H9 (cell line): ENCODE results near the gene CXCL1. TPM values are rescaled to one million over a fixed set of nuclear protein-coding genes. Genes with fewer than 3 reads are reported as not detected.

ENCODE experiments used
- DNase-seq: peaks from one replicate; pipeline ENCODE4 v3.0.0-alpha.2; 2017
- H2AFZ ChIP-seq: one replicate; pipeline ENCODE4 v1.6.1; 2013; ENCODE audit warnings: mild to moderate bottlenecking, low read length, control low read depth, moderate library complexity
- H2AK5ac ChIP-seq: 2 replicates; pipeline ENCODE4 v1.6.1; 2013; ENCODE audit warnings: low read length, control low read depth, mixed read lengths; ENCODE audit not compliant: insufficient read length
- H2BK120ac ChIP-seq: one replicate; pipeline ENCODE4 v1.6.1; 2013; ENCODE audit warnings: low read depth, mild to moderate bottlenecking, low read length, control low read depth, inconsistent platforms; ENCODE audit not compliant: poor library complexity, severe bottlenecking
- H2BK12ac ChIP-seq: 2 replicates; pipeline ENCODE4 v1.6.1; 2013; ENCODE audit warnings: low read length, control low read depth, mixed read lengths, low read depth; ENCODE audit not compliant: insufficient read length
- H2BK15ac ChIP-seq: 2 replicates; pipeline ENCODE4 v1.6.1; 2013; ENCODE audit warnings: low read depth, low read length, control low read depth
- H2BK20ac ChIP-seq: one replicate; pipeline ENCODE4 v1.6.1; 2013; ENCODE audit warnings: low read depth, mild to moderate bottlenecking, low read length, control low read depth, inconsistent platforms; ENCODE audit not compliant: poor library complexity, severe bottlenecking
- H2BK5ac ChIP-seq: 2 replicates; pipeline ENCODE4 v1.6.1; 2013; ENCODE audit warnings: low read length, control low read depth, mixed read lengths; ENCODE audit not compliant: insufficient read length
- H3K14ac ChIP-seq: 2 replicates; pipeline ENCODE4 v1.6.1; 2013; ENCODE audit warnings: low read length, control low read depth; ENCODE audit not compliant: insufficient read depth
- H3K18ac ChIP-seq: 2 replicates; pipeline ENCODE4 v1.6.1; 2013; ENCODE audit warnings: low read depth, mild to moderate bottlenecking, mixed read lengths, low read length, control low read depth; ENCODE audit not compliant: insufficient read length
- H3K23ac ChIP-seq: 2 replicates; pipeline ENCODE4 v1.6.1; 2013; ENCODE audit warnings: low read length, control low read depth, mixed read lengths, low read depth; ENCODE audit not compliant: insufficient read length
- H3K23me2 ChIP-seq: 2 replicates; pipeline ENCODE4 v1.6.1; 2013; ENCODE audit warnings: low read depth, mild to moderate bottlenecking, mixed read lengths, low read length, control low read depth; ENCODE audit not compliant: insufficient read length, poor library complexity, severe bottlenecking
- H3K27ac ChIP-seq: 2 replicates; pipeline ENCODE4 v1.5.1; 2013; ENCODE audit warnings: low read length, control low read depth, mixed read lengths, low read depth; ENCODE audit not compliant: insufficient read length
- H3K27me3 ChIP-seq: 2 replicates; pipeline ENCODE4 v1.6.1; 2013; ENCODE audit warnings: low read length, control low read depth, inconsistent platforms; ENCODE audit not compliant: insufficient read depth
- H3K4ac ChIP-seq: 2 replicates; pipeline ENCODE4 v1.6.1; 2013; ENCODE audit warnings: low read depth, mild to moderate bottlenecking, control low read depth, inconsistent platforms, low read length, moderate library complexity
- H3K4me1 ChIP-seq: 2 replicates; pipeline ENCODE4 v1.6.1; 2013; ENCODE audit warnings: low read length, control low read depth, inconsistent platforms; ENCODE audit not compliant: insufficient read depth
- H3K4me2 ChIP-seq: 2 replicates; pipeline ENCODE4 v1.6.1; 2013; ENCODE audit warnings: low read length, control low read depth, mixed read lengths; ENCODE audit not compliant: insufficient read length, insufficient read depth
- H3K56ac ChIP-seq: 2 replicates; pipeline ENCODE4 v1.6.1; 2013; ENCODE audit warnings: low read depth, mild to moderate bottlenecking, mixed read lengths, low read length, control low read depth; ENCODE audit not compliant: insufficient read length
- H3K79me1 ChIP-seq: 2 replicates; pipeline ENCODE4 v1.6.1; 2013; ENCODE audit warnings: low read depth, mild to moderate bottlenecking, moderate library complexity, low read length, control low read depth, inconsistent platforms; ENCODE audit not compliant: insufficient read depth, poor library complexity, severe bottlenecking
- H3K79me2 ChIP-seq: 2 replicates; pipeline ENCODE4 v1.6.1; 2013; ENCODE audit warnings: low read length, control low read depth, inconsistent platforms; ENCODE audit not compliant: insufficient read depth
- H3K9ac ChIP-seq: 2 replicates; pipeline ENCODE4 v1.6.1; 2013; ENCODE audit warnings: low read length, control low read depth, mixed read lengths; ENCODE audit not compliant: insufficient read length; ENCODE audit errors: extremely low read depth
- H3K9me3 ChIP-seq: one replicate; pipeline ENCODE4 v1.6.1; 2013; ENCODE audit warnings: low read depth, low read length, inconsistent platforms; ENCODE audit not compliant: control insufficient read depth
- H3T11ph ChIP-seq: one replicate; pipeline ENCODE4 v1.6.1; 2013; ENCODE audit warnings: mild to moderate bottlenecking, low read length, control low read depth, inconsistent platforms
- H4K20me1 ChIP-seq: one replicate; pipeline ENCODE4 v1.6.1; 2013; ENCODE audit not compliant: control insufficient read depth, insufficient read length, insufficient read depth
- H4K5ac ChIP-seq: 2 replicates; pipeline ENCODE4 v1.6.1; 2013; ENCODE audit warnings: low read depth, mild to moderate bottlenecking, mixed read lengths, low read length, control low read depth; ENCODE audit not compliant: insufficient read length
- H4K8ac ChIP-seq: replicated peaks from 2 replicates; pipeline ENCODE4 v1.6.1; 2013; ENCODE audit warnings: low read length, control low read depth, mixed read lengths, low read depth; ENCODE audit not compliant: insufficient read length
- H4K91ac ChIP-seq: 2 replicates; pipeline ENCODE4 v1.6.1; 2013; ENCODE audit warnings: low read depth, mild to moderate bottlenecking, moderate library complexity, mixed read lengths, low read length, control low read depth; ENCODE audit not compliant: insufficient read length
- H3K27ac Mint-ChIP-seq, 3 experiments: 2 replicates in 2 of 3; 3 replicates in 1 of 3; pipeline ENCODE4 v1.8.0; 2020 to 2021; ENCODE audit warnings: mixed read lengths in 3 of 3, mild to moderate bottlenecking in 1 of 3, moderate library complexity in 1 of 3
- H3K27me3 Mint-ChIP-seq: 2 replicates; pipeline ENCODE4 v1.8.0; 2021; ENCODE audit warnings: low read depth, mild to moderate bottlenecking, moderate library complexity, mixed read lengths
- H3K36me3 Mint-ChIP-seq, 3 experiments: 2 replicates in 2 of 3; 3 replicates in 1 of 3; pipeline ENCODE4 v1.8.0; 2020 to 2021; ENCODE audit warnings: low read depth in 3 of 3, mixed read lengths in 3 of 3; ENCODE audit not compliant: insufficient read depth in 1 of 3
- H3K4me1 Mint-ChIP-seq, 2 experiments: 2 replicates each; pipeline ENCODE4 v1.8.0; 2020; ENCODE audit warnings: mixed read lengths in 2 of 2
- H3K4me3 Mint-ChIP-seq, 2 experiments: 2 replicates in 1 of 2; 3 replicates in 1 of 2; pipeline ENCODE4 v1.8.0; 2020 to 2021; ENCODE audit warnings: mild to moderate bottlenecking in 2 of 2, mixed read lengths in 2 of 2, moderate library complexity in 1 of 2
- H3K9me3 Mint-ChIP-seq, 2 experiments: 2 replicates in 1 of 2; 3 replicates in 1 of 2; pipeline ENCODE4 v1.8.0; 2020; ENCODE audit warnings: mild to moderate bottlenecking in 2 of 2, mixed read lengths in 2 of 2, moderate library complexity in 1 of 2
- CTCF ChIP-seq: fragments of 200-600 bp; sonication (generic); conservative IDR thresholded peaks from 3 replicates; pipeline ENCODE4 v1.8.0; 2021; ENCODE audit warnings: antibody characterized with exemption, mild to moderate bottlenecking
- WGBS: extraction: QIAGEN DNeasy Blood & Tissue Kit; methylation state at CpG from one replicate; pipeline ENCODE4 v1.1.7; 2013; ENCODE audit warnings: missing lambda C conversion rate, low lambda C conversion rate, mixed read lengths; ENCODE audit not compliant: insufficient read length; ENCODE audit errors: extremely low coverage; 5-methylcytosine and 5-hydroxymethylcytosine counted together
- total RNA-seq: library from RNA; stranded (reverse); gene quantifications from 2 replicates; pipeline ENCODE4 v1.2.1, GENCODE V29; 2021

Gene CXCL1
- total RNA-seq, 1 experiment from 2014 or later = 0.20 TPM

- no peak within 1 kb of the TSS for H4K5ac ChIP-seq
- H4K8ac ChIP-seq = no peak within 1 kb of the TSS
- peaks cover 3% of the 10 kb centered on the region for H3K23me2 ChIP-seq
- H3T11ph ChIP-seq = no peak within 1 kb of the TSS
- TF ChIP-seq CTCF = no peak
- H4K20me1 ChIP-seq = no peaks in the 10 kb centered on the region
- Mint-ChIP-seq H3K4me3 (peak within 1 kb of the TSS; percentile 76 to 85), H3K9me3 (no peaks in the 10 kb centered on the region), H3K27ac (no peak within 1 kb of the TSS; a peak in 1 of 7 replicates), H3K36me3 (no peaks in the 10 kb centered on the region; a peak in 1 of 7 replicates), H3K27me3 (peaks cover 36% of the 10 kb centered on the region), H3K4me1 (peaks cover 5 to 8% of the 10 kb centered on the region in 2 experiments; a peak in 1 of 4 replicates)
- no peak within 1 kb of the TSS for H2BK5ac ChIP-seq
- no peaks in the 10 kb centered on the region for H3K9me3 ChIP-seq
- peak; percentile 64 for DNase-seq
- no peak within 1 kb of the TSS for H3K4ac ChIP-seq
- H4K91ac ChIP-seq = no peak within 1 kb of the TSS
- H3K27me3 ChIP-seq = no peaks in the 10 kb centered on the region; the same call in 1 of the 2 replicates
- no peak within 1 kb of the TSS for H2BK20ac ChIP-seq
- H3K79me1 ChIP-seq = no peaks in the 10 kb centered on the region
- no peaks in the 10 kb centered on the region for H3K79me2 ChIP-seq
- no peak within 1 kb of the TSS for H2AK5ac ChIP-seq
- no peak within 1 kb of the TSS for H3K56ac ChIP-seq
- H3K18ac ChIP-seq = peak within 1 kb of the TSS; percentile 79
- H3K4me1 ChIP-seq = no peaks in the 10 kb centered on the region
- no peak within 1 kb of the TSS for H2BK120ac ChIP-seq
- no peak within 1 kb of the TSS for H2BK15ac ChIP-seq
- H3K14ac ChIP-seq = peak within 1 kb of the TSS; percentile 62
- no peak within 1 kb of the TSS for H3K23ac ChIP-seq
- H3K9ac ChIP-seq = peak within 1 kb of the TSS; percentile 46
- H2BK12ac ChIP-seq = no peak within 1 kb of the TSS
- H3K4me2 ChIP-seq = peak within 1 kb of the TSS; percentile 72
- no CpG with 5 or more reads among the region's 41 CpGs for WGBS
- H2AFZ ChIP-seq = peak within 1 kb of the TSS; percentile 69
- H3K27ac ChIP-seq = no peak within 1 kb of the TSS
Measured at GRCh38 chr4:73836373-73837279, 32.6 kb upstream of the CXCL1 start, which contains the start of gene CXCL6. TSS of gene CXCL6 (plus strand) at chr4:73836678. CDS start at chr4:73836751, 73 bp downstream.
